ENCODE results near the gene RCOR2. TPM values are rescaled to one million over a fixed set of nuclear protein-coding genes. Genes with fewer than 3 reads are reported as not detected.

RCOR2 gene
- polyA plus RNA-seq, 1 donor from 2014 or later: 41.5 TPM

GRCh38 chr11:63896071-63896470 lies 20.9 kb downstream of the RCOR2 start:
- Histone ChIP-seq H3K9me2 (ENCODE audit: insufficient read depth, low read length) (no peaks in the 10 kb centered on the region), H3K79me2 (replicated peaks; ENCODE audit: insufficient read depth, low read length) (peaks cover 8% of the 10 kb centered on the region), H3K27ac (ENCODE audit: low read length) (no peak overlapping the region), H3K4me3 (ENCODE audit: low read length) (no peak overlapping the region), H3F3A (ENCODE audit: insufficient read depth, low read length, poor library complexity, severe bottlenecking) (no peaks in the 10 kb centered on the region), H3K27me3 (ENCODE audit: insufficient read depth, low read depth, low read length) (no peaks in the 10 kb centered on the region), H3K9ac (ENCODE audit: low read length) (no peak overlapping the region), H3K4me2 (ENCODE audit: low read length) (no peak overlapping the region), H4K20me1 (ENCODE audit: insufficient read depth) (no peaks in the 10 kb centered on the region), H3K36me3 (ENCODE audit: insufficient read depth, low read length) (peaks cover 5% of the 10 kb centered on the region), H2AFZ (ENCODE audit: low read depth, low read length) (no peak overlapping the region), H3K9me3 (ENCODE audit: low read length) (no peaks in the 10 kb centered on the region)
- TF ChIP-seq REST (IDR thresholded peaks at IDR 0.05; ENCODE audit: borderline replicate concordance) (no peak), EZH2 (IDR thresholded peaks at IDR 0.05; ENCODE audit: borderline replicate concordance, insufficient read depth, low read length, poor library complexity, severe bottlenecking) (no peak), CTCF (IDR thresholded peaks at IDR 0.05; ENCODE audit: poor library complexity, severe bottlenecking) (no peak), MXI1 (conservative IDR thresholded peaks at IDR 0.05; ENCODE audit: poor library complexity, severe bottlenecking) (no peak), SMC3 (conservative IDR thresholded peaks at IDR 0.05; ENCODE audit: poor library complexity) (no peak), EP300 (conservative IDR thresholded peaks at IDR 0.05; ENCODE audit: poor library complexity, severe bottlenecking) (no peak), RAD21 (conservative IDR thresholded peaks at IDR 0.05) (no peak), TAF1 (IDR thresholded peaks at IDR 0.05; ENCODE audit: low read depth) (no peak), POLR2AphosphoS5 (IDR thresholded peaks at IDR 0.05) (no peak)

GRCh38 chr11:63893355-63893754 lies 23.6 kb downstream of the RCOR2 start:
- no peaks in the 10 kb centered on the region for H3K9me3 ChIP-seq (ENCODE audit: low read length)
- H3K27ac ChIP-seq (ENCODE audit: low read length): no peak overlapping the region
- H3K79me2 ChIP-seq (replicated peaks; ENCODE audit: insufficient read depth, low read length): peaks cover 8% of the 10 kb centered on the region

More at GRCh38 chr11:63893355-63893754, 23.6 kb downstream of the RCOR2 start:
- TF ChIP-seq MXI1 (conservative IDR thresholded peaks at IDR 0.05; ENCODE audit: poor library complexity, severe bottlenecking) (no peak), SMC3 (conservative IDR thresholded peaks at IDR 0.05; ENCODE audit: poor library complexity) (no peak), RAD21 (conservative IDR thresholded peaks at IDR 0.05) (no peak), EP300 (conservative IDR thresholded peaks at IDR 0.05; ENCODE audit: poor library complexity, severe bottlenecking) (no peak), TAF1 (IDR thresholded peaks at IDR 0.05; ENCODE audit: low read depth) (no peak), REST (IDR thresholded peaks at IDR 0.05; ENCODE audit: borderline replicate concordance) (no peak), POLR2AphosphoS5 (IDR thresholded peaks at IDR 0.05) (no peak), CTCF (IDR thresholded peaks at IDR 0.05; ENCODE audit: poor library complexity, severe bottlenecking) (no peak), EZH2 (IDR thresholded peaks at IDR 0.05; ENCODE audit: borderline replicate concordance, insufficient read depth, low read length, poor library complexity, severe bottlenecking) (no peak)
- Histone ChIP-seq H3F3A (ENCODE audit: insufficient read depth, low read length, poor library complexity, severe bottlenecking) (no peaks in the 10 kb centered on the region), H3K4me3 (ENCODE audit: low read length) (no peak overlapping the region), H2AFZ (ENCODE audit: low read depth, low read length) (no peak overlapping the region), H3K4me2 (ENCODE audit: low read length) (no peak overlapping the region), H3K36me3 (ENCODE audit: insufficient read depth, low read length) (peaks cover 5% of the 10 kb centered on the region), H3K9me2 (ENCODE audit: insufficient read depth, low read length) (no peaks in the 10 kb centered on the region), H3K9ac (ENCODE audit: low read length) (no peak overlapping the region), H4K20me1 (ENCODE audit: insufficient read depth) (no peaks in the 10 kb centered on the region), H3K27me3 (ENCODE audit: insufficient read depth, low read depth, low read length) (no peaks in the 10 kb centered on the region)

Data from neural cell (in vitro differentiated cells).